GM10847 (cell line): Measurements from ENCODE around the gene EMX2.

Experiments
- POLR2A ChIP-seq: IDR thresholded peaks from 2 replicates; pipeline ENCODE4 v1.6.1; 2011; ENCODE audit not compliant: insufficient read length; ENCODE audit errors: extremely low read depth

The EMX2 gene

DNA sequence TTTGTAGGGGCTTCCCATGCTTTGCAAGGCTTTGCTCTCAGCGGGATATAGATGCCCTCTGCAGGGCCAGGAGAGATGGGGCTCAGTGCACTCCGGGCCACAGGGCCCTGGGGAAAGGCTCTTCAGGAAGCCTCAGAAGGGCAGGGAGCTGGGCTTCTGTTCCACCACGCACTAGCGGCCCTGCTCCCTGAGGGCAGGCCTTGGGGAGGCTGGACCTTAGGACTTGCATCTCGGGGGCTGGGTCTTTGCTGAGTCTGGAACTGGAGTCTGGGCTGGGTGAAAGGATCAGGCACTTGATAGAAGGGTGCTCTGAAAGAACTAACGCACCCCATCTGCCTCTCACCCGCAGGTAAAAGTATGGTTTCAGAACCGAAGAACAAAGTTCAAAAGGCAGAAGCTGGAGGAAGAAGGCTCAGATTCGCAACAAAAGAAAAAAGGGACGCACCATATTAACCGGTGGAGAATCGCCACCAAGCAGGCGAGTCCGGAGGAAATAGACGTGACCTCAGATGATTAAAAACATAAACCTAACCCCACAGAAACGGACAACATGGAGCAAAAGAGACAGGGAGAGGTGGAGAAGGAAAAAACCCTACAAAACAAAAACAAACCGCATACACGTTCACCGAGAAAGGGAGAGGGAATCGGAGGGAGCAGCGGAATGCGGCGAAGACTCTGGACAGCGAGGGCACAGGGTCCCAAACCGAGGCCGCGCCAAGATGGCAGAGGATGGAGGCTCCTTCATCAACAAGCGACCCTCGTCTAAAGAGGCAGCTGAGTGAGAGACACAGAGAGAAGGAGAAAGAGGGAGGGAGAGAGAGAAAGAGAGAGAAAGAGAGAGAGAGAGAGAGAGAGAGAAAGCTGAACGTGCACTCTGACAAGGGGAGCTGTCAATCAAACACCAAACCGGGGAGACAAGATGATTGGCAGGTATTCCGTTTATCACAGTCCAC, 5.4 kb downstream of the EMX2 start:
- TF ChIP-seq POLR2A: no peak

DNA sequence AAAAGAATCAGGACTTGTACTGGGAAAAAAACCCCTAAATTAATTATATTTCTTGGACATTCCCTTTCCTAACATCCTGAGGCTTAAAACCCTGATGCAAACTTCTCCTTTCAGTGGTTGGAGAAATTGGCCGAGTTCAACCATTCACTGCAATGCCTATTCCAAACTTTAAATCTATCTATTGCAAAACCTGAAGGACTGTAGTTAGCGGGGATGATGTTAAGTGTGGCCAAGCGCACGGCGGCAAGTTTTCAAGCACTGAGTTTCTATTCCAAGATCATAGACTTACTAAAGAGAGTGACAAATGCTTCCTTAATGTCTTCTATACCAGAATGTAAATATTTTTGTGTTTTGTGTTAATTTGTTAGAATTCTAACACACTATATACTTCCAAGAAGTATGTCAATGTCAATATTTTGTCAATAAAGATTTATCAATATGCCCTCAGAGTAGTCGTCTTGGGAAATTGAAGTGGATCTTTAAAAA, 6.6 kb downstream of the EMX2 start:
- no peak for TF ChIP-seq POLR2A

DNA sequence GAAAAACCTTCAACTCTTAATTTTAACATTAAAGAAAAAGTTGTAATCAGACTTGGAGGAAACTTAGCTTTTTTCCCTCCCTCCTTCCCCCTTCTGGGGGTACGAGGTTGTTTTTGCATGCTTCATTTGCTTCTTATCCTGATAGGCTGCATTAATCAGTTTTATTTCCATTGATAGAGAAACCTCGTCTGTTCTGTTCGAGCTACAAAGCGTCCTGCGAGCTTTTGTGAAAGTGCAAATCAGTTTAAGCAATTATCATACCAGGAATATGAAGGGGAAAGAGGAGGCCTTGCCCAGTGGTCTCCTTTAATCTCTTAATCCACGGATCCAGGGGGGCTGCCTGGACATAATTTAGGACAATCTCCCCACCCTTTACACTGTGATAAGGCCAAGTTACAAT, 7.5 kb downstream of the EMX2 start:
- no peak for TF ChIP-seq POLR2A

DNA sequence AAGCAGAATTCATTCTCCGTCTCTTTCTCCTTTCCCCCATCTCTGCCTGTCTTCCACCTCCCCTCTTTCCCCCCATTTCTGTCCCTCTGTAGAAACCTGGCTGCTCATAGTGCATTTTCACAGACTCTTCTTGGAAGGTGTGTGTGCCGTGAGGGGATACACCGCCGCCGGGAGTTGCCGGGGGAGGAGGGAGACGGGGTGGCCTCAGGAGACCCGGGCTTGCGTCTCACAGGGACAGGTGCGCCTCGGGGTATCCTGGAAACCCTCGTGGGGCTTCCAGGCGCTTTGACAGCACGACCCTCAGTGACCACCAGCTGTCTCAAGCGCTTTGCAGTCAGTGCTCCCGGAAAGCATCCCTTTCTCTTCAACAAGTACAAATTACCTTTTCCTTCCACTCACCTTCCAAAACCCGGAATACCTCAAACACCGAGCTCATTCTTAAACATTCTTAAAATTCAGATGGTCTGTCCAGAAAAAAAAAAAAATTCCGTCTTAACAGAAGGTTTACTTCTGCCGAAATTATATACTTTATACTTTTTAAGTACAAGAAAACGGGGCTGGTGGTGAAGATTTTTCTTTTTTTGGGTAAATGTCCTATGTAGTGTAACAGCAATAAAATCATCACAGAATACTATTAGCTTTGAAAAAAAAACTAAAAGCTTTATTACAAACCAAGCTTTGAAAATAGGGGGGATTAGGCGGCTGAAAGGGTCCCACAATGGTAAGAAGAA, 8.2 kb downstream of the EMX2 start:
- TF ChIP-seq POLR2A: no peak

DNA sequence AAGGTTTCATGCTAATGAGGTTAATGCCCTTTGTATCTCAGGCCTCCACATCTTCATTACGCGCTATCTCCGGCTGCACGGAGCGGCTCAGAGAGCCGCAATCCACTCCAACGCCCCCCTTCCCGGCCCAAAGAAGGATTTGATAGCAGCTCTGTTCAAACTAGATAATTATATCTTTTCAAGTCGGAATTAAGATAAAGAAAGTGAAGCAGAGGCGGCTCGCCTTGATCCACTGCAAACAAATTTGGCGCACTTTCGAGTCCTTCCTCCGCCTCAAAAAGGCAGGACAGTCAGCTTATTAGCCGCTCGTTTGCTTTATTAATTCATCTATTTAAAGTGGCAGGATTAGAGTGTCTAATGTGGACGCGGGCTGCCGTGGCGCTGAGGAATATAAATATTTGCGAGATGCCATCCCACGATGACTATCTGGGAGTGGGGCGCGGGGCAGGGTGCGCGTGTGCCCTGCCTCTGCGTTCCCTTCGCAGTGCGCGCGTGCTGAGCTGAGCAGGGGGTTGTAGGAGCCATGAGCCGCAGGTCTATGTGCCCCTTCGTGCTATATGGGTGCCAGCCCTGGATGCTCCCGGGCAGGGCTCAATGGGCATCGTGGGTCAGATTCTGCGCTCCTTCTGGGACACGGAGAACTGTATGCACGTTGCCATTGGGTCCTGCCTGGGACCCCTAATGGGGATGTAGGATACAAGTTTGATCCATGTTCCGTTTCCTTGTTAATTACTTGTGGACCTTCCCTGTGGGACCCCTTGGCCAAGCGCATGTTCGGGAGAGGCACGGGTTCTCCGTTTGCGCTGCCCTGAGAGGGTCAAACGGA, 9.0 kb downstream of the EMX2 start:
- no peak for TF ChIP-seq POLR2A

DNA sequence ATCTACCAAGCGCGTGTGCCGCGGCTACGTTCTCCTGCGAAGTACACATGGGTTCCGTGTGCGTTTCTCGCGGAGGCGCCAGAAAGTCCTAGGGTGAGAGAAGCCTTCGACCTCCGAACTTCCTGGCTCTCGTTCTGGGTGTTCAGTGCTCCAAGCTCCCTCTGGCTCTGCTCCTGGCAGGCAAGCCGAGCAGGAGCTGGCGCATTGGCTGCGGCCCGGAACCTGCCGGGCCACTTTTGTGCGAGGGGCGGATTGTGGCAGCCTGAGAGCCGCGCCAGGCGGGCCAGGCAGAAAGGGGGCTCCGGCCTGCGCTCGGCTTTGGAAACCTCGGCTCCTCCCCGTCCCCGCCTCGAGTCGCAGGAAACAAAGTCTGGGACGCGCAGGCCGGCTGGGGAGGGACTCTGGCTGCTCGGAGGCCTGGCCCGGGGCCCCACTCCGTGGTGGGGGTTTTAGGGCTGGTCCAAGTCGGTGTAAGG, 9.6 kb downstream of the EMX2 start:
- TF ChIP-seq POLR2A: no peak

DNA sequence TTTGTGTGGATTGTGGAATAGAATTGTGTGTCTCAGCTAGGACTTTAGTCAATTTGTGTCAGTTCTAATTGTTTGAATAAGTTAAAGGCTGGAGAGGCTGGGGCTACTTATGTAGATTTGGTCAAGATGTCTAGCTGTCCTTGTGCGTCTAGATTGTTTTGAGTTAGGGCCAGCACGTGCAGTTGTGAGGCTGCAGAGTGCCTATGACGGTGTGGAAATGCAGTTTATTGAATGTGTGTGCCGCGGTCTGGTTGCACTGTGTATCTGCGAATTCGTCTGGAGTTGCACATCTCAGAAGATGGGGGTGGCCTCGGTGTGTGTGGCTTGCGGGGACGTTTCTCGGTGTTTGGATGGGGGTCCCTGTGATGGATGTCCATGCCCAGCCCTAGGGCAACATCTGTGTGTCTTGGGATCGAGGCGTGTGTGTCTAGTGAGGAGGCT, 10.2 kb downstream of the EMX2 start:
- no peak for TF ChIP-seq POLR2A

DNA sequence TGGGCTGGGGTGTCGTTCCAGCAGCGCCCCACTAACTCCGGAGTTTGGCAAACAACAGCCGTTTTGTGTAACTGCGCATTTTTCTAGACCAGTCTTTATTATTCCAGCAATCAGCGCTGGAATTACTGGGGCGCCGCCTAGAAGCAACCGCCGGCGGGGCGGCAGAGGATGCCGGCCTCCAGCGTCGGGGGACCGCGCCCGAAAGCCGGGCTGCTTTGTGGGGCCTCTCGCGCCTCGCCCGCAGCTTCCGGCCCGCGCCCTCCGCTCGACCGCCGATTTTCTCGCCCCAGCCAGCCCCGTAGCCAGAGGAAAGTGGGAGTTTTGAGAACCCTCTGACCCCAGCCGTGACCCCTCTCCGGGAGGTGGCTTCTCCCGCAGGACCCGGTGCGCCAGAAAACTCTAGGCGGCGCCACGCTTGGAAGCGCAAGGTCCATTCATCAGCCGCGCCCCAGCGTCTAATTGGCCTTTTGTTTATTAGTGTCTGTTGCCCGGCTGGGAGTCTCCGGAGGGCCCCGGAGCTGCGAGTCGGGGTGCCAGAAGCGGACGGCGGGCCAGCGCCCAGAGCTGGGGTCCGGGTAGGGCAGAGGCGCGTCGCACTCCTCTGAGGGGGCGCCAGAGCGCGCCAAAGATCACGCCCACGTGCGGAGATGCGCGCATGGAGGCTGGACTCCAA, 10.7 kb downstream of the EMX2 start:
- TF ChIP-seq POLR2A: no peak

DNA sequence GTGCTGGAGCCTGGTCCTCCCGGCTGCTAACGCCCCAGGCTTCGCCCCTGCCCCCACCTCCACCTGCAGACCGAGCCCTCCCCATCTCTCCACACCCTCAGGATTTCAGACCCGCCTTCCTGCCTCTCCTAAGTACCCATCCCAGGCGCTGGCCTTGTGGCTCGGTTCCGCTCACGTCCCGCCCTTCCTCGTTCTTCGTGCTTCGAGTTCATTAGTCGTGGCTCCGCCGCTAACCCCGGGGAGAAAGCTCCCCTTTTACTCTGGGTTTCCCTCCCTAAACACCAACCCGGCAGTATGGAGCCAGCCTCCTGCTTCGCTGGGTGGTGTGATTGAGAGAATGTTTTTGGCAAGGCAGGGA, 11.2 kb downstream of the EMX2 start:
- TF ChIP-seq POLR2A: no peak

DNA sequence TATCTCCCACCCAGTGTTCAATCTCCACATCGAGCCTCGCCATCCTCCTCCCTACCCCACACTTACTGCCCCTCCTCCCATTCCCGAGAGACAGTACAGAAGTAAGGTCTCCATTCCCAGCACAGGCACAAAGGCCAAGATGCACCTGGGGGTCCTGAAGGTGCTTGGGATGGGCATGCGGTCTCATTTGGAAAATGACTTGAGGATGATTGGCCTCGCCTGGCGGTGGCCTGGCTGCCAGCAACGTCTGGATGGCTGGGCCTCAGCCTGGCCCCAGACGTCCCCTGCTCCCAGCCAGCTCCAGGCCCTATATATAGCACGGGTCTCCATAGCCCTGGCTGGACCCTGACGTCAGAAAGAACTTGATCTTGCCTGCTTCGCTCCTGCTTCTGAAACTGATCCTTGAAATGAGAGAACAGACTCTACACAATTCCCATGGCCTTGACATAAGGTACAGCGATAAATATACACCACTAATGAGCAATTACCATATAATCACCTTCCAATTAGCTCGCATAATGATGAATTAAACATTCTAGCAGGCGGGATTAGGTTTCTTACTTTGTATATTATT, 11.8 kb downstream of the EMX2 start:
- no peak for TF ChIP-seq POLR2A

DNA sequence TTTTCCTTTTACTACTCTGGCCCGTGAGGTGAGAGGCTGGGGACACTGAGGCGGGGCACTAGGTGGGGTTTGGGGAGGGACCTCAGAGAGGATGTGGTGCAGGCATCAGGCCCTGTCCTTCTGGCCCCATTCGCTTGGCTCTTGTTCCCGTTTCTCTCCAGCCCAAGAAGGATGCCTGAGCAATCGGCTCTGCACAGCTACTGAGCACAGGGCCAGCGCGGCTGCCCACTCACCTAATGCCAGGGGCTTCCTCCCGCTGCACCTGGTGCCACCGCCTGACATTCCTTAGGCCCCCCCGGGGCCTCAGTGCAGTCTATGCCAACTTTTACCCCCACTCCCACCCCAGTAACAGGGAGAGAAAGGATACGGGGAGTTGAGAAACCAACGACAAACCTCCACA, 12.5 kb downstream of the EMX2 start:
- no peak for TF ChIP-seq POLR2A

DNA sequence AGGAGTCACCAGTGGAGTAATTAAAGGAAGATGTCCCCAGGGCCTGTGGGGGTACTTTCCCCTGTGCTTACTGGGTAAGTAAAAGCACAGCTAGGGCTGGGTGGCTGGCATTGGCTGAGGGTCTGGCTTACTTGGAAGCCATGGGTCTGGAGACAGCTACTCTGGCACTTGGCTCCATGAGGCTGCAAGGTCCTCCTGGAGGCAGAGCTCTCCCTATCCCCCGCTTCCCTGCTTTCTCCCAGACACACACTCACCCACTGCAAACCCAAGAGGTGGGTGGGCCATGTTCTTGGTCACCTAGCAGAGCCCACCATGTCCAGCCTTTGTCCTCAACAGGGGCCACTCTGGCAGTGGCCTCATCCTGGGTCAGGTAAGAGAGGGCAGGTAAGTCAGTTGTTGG, 13.3 kb downstream of the EMX2 start:
- no peak for TF ChIP-seq POLR2A

DNA sequence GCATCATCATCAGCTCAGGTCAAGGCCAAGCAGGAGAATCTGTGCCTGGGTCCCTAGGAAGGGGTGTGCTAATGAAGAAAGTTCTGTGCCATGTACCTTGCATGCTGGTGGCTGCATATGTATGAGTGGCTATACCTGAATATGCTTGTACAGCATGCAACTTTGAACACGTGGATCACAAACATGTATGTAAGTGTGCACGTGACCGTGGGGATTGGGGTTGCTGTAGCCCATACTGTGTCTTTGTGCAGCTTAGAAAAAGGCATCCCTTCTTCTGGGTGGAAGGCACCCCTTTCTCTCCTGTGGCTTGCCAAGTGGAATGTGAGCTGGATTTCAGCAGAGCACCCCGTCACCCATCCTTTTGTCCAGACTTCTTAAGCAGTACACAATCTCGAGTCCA, 13.8 kb downstream of the EMX2 start:
- TF ChIP-seq POLR2A: no peak

DNA sequence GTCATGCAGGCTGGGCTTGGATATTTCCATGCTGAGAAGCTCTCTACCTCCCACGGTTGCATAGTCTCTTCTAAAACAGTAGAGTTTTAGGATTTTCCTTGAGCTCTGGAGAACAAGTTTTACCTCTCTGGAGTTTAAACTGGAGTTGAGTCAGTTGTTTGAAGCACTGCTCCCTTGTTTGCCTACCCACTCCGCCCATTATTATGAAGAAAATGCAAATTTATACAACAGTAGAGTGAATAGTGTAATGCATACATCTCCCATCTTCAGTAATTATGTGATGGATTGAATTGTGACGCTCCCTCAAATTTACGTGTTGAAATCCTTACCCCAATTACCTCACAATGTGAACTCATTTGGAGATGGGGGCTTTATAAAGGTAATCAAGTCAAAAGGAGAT, 17.2 kb downstream of the EMX2 start:
- TF ChIP-seq POLR2A: no peak
